H1 (cell line): ENCODE measurements around the gene POLR3A. TPM values are rescaled to one million over a fixed set of nuclear protein-coding genes. Genes with fewer than 3 reads are reported as not detected.

Source experiments
- GABPA ChIP-seq: IDR thresholded peaks from 2 replicates; pipeline ENCODE4 v1.6.1; 2011; ENCODE audit warnings: mild to moderate bottlenecking, low read length, moderate library complexity, borderline replicate concordance; ENCODE audit not compliant: insufficient read depth
- RAD21 ChIP-seq, 2 experiments: IDR thresholded peaks in 1 of 2; conservative IDR thresholded peaks in 1 of 2; 2 replicates each; pipeline ENCODE4 v1.6.1; 2011; ENCODE audit warnings: low read depth in 2 of 2, low read length in 2 of 2, improper control_type of control experiment in 1 of 2, inconsistent platforms in 1 of 2, mild to moderate bottlenecking in 1 of 2, moderate library complexity in 1 of 2
- RBBP5 ChIP-seq: IDR thresholded peaks from 2 replicates; pipeline ENCODE4 v1.7.1; 2012; ENCODE audit warnings: low read depth, mild to moderate bottlenecking, inconsistent platforms, low read length, moderate library complexity, borderline replicate concordance
- SIRT6 ChIP-seq: IDR thresholded peaks from one replicate; pipeline ENCODE4 v1.7.1; 2012; ENCODE audit warnings: low read length, inconsistent platforms
- polyA plus RNA-seq, 7 experiments: library from polyadenylated mRNA; depleted of rRNA in 3 of 7; stranded (reverse) in 5 of 7; unstranded in 2 of 7; fragments of >200 nt in 5 of 7; fragments of 200-250 nt in 2 of 7; gene quantifications; 1 replicate in 5 of 7; 2 replicates in 1 of 7; 4 replicates in 1 of 7; pipeline versions ENCODE4 v1.2.1 to v1.2.3, GENCODE V29; 2011 to 2013; ENCODE audit warnings: missing spikeins in 2 of 7, mixed read lengths in 2 of 7
- total RNA-seq: library from RNA; stranded (reverse); fragmentation: NEBNext Ultra II Directional; extraction: Animal tissue kit (Norgen Biotek cat#: 25700); gene quantifications from 2 replicates; pipeline ENCODE4 v1.2.1, GENCODE V29; 2021
- TF ChIP-seq, protein P1 (sequence below): fragments of 300-600 bp; sonication (generic); IDR thresholded peaks from 2 replicates; pipeline ENCODE4 v1.7.1; 2012; ENCODE audit warnings: low read length, moderate library complexity, mild to moderate bottlenecking, inconsistent platforms; ENCODE audit not compliant: insufficient replicate concordance
- TF ChIP-seq, protein P2 (sequence below), 3 experiments: IDR thresholded peaks; 1 replicate in 2 of 3; 2 replicates in 1 of 3; pipeline versions ENCODE4 v1.5.1 to v1.6.1; 2011; ENCODE audit warnings: low read length in 3 of 3, mild to moderate bottlenecking in 3 of 3, inconsistent platforms in 2 of 3, low read depth in 1 of 3, moderate library complexity in 1 of 3; ENCODE audit not compliant: insufficient read depth in 1 of 3; ENCODE audit errors: control extremely low read depth in 1 of 3
- TF ChIP-seq, protein P3 (sequence below): IDR thresholded peaks from 2 replicates; pipeline ENCODE4 v1.6.1; 2011; ENCODE audit warnings: low read length, improper control_type of control experiment

Gene POLR3A
- total and polyA plus RNA-seq, 2 of the 8 experiments (the other 6 are each of a cell fraction or from before 2014, with no cell fraction given), result 11.3 to 38.6 TPM

DNA sequence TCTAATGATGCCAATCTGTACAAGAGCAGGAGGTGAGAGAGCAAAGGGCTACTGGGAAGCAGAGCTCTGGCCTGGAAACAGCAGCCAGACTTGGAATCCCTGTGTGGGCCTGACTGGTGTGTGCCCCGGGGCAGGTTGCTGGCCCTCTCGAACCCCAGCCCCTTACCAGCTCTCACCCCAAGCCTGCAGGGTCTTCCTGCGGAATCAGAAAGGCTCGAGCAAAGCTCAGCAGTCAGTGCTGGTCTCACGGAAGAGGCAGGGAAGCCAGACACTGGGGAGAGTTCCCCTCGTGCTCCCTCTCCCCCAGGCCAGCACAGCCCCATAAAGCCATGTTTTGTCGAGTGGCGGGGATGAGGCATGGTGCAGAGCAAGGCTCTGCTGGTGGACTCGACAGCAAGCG lies 50.1 kb downstream of the POLR3A start (continued):
- TF ChIP-seq, protein P1, sequence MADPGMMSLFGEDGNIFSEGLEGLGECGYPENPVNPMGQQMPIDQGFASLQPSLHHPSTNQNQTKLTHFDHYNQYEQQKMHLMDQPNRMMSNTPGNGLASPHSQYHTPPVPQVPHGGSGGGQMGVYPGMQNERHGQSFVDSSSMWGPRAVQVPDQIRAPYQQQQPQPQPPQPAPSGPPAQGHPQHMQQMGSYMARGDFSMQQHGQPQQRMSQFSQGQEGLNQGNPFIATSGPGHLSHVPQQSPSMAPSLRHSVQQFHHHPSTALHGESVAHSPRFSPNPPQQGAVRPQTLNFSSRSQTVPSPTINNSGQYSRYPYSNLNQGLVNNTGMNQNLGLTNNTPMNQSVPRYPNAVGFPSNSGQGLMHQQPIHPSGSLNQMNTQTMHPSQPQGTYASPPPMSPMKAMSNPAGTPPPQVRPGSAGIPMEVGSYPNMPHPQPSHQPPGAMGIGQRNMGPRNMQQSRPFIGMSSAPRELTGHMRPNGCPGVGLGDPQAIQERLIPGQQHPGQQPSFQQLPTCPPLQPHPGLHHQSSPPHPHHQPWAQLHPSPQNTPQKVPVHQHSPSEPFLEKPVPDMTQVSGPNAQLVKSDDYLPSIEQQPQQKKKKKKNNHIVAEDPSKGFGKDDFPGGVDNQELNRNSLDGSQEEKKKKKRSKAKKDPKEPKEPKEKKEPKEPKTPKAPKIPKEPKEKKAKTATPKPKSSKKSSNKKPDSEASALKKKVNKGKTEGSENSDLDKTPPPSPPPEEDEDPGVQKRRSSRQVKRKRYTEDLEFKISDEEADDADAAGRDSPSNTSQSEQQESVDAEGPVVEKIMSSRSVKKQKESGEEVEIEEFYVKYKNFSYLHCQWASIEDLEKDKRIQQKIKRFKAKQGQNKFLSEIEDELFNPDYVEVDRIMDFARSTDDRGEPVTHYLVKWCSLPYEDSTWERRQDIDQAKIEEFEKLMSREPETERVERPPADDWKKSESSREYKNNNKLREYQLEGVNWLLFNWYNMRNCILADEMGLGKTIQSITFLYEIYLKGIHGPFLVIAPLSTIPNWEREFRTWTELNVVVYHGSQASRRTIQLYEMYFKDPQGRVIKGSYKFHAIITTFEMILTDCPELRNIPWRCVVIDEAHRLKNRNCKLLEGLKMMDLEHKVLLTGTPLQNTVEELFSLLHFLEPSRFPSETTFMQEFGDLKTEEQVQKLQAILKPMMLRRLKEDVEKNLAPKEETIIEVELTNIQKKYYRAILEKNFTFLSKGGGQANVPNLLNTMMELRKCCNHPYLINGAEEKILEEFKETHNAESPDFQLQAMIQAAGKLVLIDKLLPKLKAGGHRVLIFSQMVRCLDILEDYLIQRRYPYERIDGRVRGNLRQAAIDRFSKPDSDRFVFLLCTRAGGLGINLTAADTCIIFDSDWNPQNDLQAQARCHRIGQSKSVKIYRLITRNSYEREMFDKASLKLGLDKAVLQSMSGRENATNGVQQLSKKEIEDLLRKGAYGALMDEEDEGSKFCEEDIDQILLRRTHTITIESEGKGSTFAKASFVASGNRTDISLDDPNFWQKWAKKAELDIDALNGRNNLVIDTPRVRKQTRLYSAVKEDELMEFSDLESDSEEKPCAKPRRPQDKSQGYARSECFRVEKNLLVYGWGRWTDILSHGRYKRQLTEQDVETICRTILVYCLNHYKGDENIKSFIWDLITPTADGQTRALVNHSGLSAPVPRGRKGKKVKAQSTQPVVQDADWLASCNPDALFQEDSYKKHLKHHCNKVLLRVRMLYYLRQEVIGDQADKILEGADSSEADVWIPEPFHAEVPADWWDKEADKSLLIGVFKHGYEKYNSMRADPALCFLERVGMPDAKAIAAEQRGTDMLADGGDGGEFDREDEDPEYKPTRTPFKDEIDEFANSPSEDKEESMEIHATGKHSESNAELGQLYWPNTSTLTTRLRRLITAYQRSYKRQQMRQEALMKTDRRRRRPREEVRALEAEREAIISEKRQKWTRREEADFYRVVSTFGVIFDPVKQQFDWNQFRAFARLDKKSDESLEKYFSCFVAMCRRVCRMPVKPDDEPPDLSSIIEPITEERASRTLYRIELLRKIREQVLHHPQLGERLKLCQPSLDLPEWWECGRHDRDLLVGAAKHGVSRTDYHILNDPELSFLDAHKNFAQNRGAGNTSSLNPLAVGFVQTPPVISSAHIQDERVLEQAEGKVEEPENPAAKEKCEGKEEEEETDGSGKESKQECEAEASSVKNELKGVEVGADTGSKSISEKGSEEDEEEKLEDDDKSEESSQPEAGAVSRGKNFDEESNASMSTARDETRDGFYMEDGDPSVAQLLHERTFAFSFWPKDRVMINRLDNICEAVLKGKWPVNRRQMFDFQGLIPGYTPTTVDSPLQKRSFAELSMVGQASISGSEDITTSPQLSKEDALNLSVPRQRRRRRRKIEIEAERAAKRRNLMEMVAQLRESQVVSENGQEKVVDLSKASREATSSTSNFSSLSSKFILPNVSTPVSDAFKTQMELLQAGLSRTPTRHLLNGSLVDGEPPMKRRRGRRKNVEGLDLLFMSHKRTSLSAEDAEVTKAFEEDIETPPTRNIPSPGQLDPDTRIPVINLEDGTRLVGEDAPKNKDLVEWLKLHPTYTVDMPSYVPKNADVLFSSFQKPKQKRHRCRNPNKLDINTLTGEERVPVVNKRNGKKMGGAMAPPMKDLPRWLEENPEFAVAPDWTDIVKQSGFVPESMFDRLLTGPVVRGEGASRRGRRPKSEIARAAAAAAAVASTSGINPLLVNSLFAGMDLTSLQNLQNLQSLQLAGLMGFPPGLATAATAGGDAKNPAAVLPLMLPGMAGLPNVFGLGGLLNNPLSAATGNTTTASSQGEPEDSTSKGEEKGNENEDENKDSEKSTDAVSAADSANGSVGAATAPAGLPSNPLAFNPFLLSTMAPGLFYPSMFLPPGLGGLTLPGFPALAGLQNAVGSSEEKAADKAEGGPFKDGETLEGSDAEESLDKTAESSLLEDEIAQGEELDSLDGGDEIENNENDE, result no peak
- TF ChIP-seq SIRT6 (no peak), GABPA (no peak), RBBP5 (no peak), RAD21 (IDR thresholded peaks at IDR 0.05 in 1 of 2, conservative IDR thresholded peaks at IDR 0.05 in 1 of 2; ENCODE audit: low read depth in 2 of 2, low read length in 2 of 2) (no peak)
- TF ChIP-seq, protein P2, sequence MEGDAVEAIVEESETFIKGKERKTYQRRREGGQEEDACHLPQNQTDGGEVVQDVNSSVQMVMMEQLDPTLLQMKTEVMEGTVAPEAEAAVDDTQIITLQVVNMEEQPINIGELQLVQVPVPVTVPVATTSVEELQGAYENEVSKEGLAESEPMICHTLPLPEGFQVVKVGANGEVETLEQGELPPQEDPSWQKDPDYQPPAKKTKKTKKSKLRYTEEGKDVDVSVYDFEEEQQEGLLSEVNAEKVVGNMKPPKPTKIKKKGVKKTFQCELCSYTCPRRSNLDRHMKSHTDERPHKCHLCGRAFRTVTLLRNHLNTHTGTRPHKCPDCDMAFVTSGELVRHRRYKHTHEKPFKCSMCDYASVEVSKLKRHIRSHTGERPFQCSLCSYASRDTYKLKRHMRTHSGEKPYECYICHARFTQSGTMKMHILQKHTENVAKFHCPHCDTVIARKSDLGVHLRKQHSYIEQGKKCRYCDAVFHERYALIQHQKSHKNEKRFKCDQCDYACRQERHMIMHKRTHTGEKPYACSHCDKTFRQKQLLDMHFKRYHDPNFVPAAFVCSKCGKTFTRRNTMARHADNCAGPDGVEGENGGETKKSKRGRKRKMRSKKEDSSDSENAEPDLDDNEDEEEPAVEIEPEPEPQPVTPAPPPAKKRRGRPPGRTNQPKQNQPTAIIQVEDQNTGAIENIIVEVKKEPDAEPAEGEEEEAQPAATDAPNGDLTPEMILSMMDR (IDR thresholded peaks at IDR 0.05; ENCODE audit: control extremely low read depth in 1 of 3, insufficient read depth in 1 of 3, low read depth in 1 of 3, low read length in 3 of 3), result no peak
- TF ChIP-seq, protein P3, sequence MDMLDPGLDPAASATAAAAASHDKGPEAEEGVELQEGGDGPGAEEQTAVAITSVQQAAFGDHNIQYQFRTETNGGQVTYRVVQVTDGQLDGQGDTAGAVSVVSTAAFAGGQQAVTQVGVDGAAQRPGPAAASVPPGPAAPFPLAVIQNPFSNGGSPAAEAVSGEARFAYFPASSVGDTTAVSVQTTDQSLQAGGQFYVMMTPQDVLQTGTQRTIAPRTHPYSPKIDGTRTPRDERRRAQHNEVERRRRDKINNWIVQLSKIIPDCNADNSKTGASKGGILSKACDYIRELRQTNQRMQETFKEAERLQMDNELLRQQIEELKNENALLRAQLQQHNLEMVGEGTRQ, result no peak
